ENCODE data around the gene CELSR1.

- no peak for TF ChIP-seq CTCF (IDR thresholded peaks at IDR 0.05 in 8 of 11, conservative IDR thresholded peaks at IDR 0.05 in 3 of 11)
- no peak for TF ChIP-seq POLR2A (IDR thresholded peaks at IDR 0.05)
Measured at GRCh38 chr22:46520880-46521279, 16.5 kb downstream of the CELSR1 start.

Measured in spleen (tissue), 7 donors.